MM.1S (cell line): ENCODE results near the gene TGM6.

ENCODE experiments used
- DNase-seq: peaks from one replicate; pipeline ENCODE4 v3.0.0-alpha.2; 2015
- H2AFZ ChIP-seq: fragments of 300-600 bp; sonication (generic); 2 replicates; pipeline ENCODE4 v1.6.0; 2016; ENCODE audit warnings: antibody characterized with exemption, low read length
- H3F3A ChIP-seq: fragments of 300-600 bp; sonication (generic); 2 replicates; pipeline ENCODE4 v1.6.1; 2016; ENCODE audit warnings: mild to moderate bottlenecking, antibody characterized with exemption, low read length, moderate library complexity, mixed read lengths; ENCODE audit not compliant: insufficient read depth
- H3K27ac ChIP-seq: fragments of 300-600 bp; sonication (generic); 2 replicates; pipeline ENCODE4 v1.5.1; 2016; ENCODE audit warnings: mild to moderate bottlenecking, low read length
- H3K27me3 ChIP-seq: fragments of 300-600 bp; sonication (generic); replicated peaks from 2 replicates; pipeline ENCODE4 v1.6.0; 2016; ENCODE audit warnings: low read length; ENCODE audit not compliant: insufficient read depth
- H3K36me3 ChIP-seq: fragments of 300-600 bp; sonication (generic); replicated peaks from 2 replicates; pipeline ENCODE4 v1.6.1; 2016; ENCODE audit warnings: mild to moderate bottlenecking, low read length, mixed read lengths; ENCODE audit not compliant: insufficient read depth
- H3K4me1 ChIP-seq: fragments of 300-600 bp; sonication (generic); 2 replicates; pipeline ENCODE4 v1.6.1; 2016; ENCODE audit warnings: low read length, mixed read lengths
- H3K4me2 ChIP-seq: fragments of 300-600 bp; sonication (generic); 2 replicates; pipeline ENCODE4 v1.6.0; 2016; ENCODE audit warnings: low read depth, low read length
- H3K4me3 ChIP-seq: fragments of 300-600 bp; sonication (generic); 2 replicates; pipeline ENCODE4 v1.5.1; 2016; ENCODE audit warnings: low read length, mixed read lengths
- H3K79me2 ChIP-seq: fragments of 300-600 bp; sonication (generic); 2 replicates; pipeline ENCODE4 v1.6.1; 2016; ENCODE audit warnings: mixed run types, low read length, mixed read lengths
- H3K9ac ChIP-seq: fragments of 300-600 bp; sonication (generic); 2 replicates; pipeline ENCODE4 v1.6.1; 2016; ENCODE audit warnings: low read length, mixed read lengths
- H3K9me2 ChIP-seq: fragments of 300-600 bp; sonication (generic); replicated peaks from 2 replicates; pipeline ENCODE4 v1.6.1; 2016; ENCODE audit warnings: mild to moderate bottlenecking, low read length, mixed read lengths; ENCODE audit not compliant: insufficient read depth
- H3K9me3 ChIP-seq: fragments of 300-600 bp; sonication (generic); replicated peaks from 2 replicates; pipeline ENCODE4 v1.6.1; 2016; ENCODE audit warnings: mild to moderate bottlenecking, low read length, mixed read lengths; ENCODE audit not compliant: insufficient read depth
- H4K20me1 ChIP-seq: fragments of 300-600 bp; sonication (generic); 2 replicates; pipeline ENCODE4 v1.6.1; 2016; ENCODE audit warnings: mild to moderate bottlenecking, low read length, moderate library complexity, mixed read lengths; ENCODE audit not compliant: insufficient read depth
- CTCF ChIP-seq: fragments of 300-600 bp; sonication (generic); IDR thresholded peaks from 2 replicates; pipeline ENCODE4 v1.5.1; 2016; ENCODE audit warnings: antibody characterized with exemption, low read length, mixed read lengths
- EZH2 ChIP-seq: fragments of 300-600 bp; sonication (generic); optimal IDR thresholded peaks from 2 replicates; pipeline ENCODE3; 2017; ENCODE audit warnings: low read depth, mild to moderate bottlenecking, antibody characterized with exemption, low read length, mixed read lengths
- EZH2phosphoT487 ChIP-seq: fragments of 300-600 bp; sonication (generic); IDR thresholded peaks from 2 replicates; pipeline ENCODE4 v1.6.1; 2018; ENCODE audit warnings: antibody characterized with exemption, low read length

The TGM6 gene

GRCh38 chr20:2337142-2337541 is 43.6 kb upstream of the TGM6 start:
- no peak for DNase-seq
- no peaks in the 10 kb centered on the region for H3K9me3 ChIP-seq
- no peak overlapping the region for H3K4me2 ChIP-seq
- H3K27me3 ChIP-seq, result no peaks in the 10 kb centered on the region
- no peaks in the 10 kb centered on the region for H3K9me2 ChIP-seq
- no peaks in the 10 kb centered on the region for H3K79me2 ChIP-seq
- H3K9ac ChIP-seq, result no peak overlapping the region
- no peaks in the 10 kb centered on the region for H4K20me1 ChIP-seq
- no peak for TF ChIP-seq EZH2phosphoT487
- no peaks in the 10 kb centered on the region for H3K4me1 ChIP-seq
- no peak overlapping the region for H3K27ac ChIP-seq
- H3K36me3 ChIP-seq, result no peaks in the 10 kb centered on the region
- H2AFZ ChIP-seq, result no peak overlapping the region
- no peaks in the 10 kb centered on the region for H3F3A ChIP-seq
- H3K4me3 ChIP-seq, result no peak overlapping the region

- no peak overlapping the region for H3K4me3 ChIP-seq
- no peak overlapping the region for H3K4me2 ChIP-seq
- no peaks in the 10 kb centered on the region for H3K4me1 ChIP-seq
- TF ChIP-seq EZH2phosphoT487 (no peak), EZH2 (no peak), CTCF (no peak)
- H3K36me3 ChIP-seq, result no peaks in the 10 kb centered on the region
- H3K9ac ChIP-seq, result no peak overlapping the region
- H3K9me3 ChIP-seq, result no peaks in the 10 kb centered on the region
- H4K20me1 ChIP-seq, result no peaks in the 10 kb centered on the region
- no peaks in the 10 kb centered on the region for H3F3A ChIP-seq
- no peak overlapping the region for H3K27ac ChIP-seq
- H2AFZ ChIP-seq, result no peak overlapping the region
- no peak for DNase-seq
- no peaks in the 10 kb centered on the region for H3K9me2 ChIP-seq
- H3K79me2 ChIP-seq, result no peaks in the 10 kb centered on the region
- H3K27me3 ChIP-seq, result no peaks in the 10 kb centered on the region
Observed at GRCh38 chr20:2338411-2339066, 42.2 kb upstream of the TGM6 start.

GRCh38 chr20:2340136-2340535 is 40.6 kb upstream of the TGM6 start:
- no peaks in the 10 kb centered on the region for H3K9me2 ChIP-seq
- TF ChIP-seq EZH2 (no peak), CTCF (no peak), EZH2phosphoT487 (no peak)
- H3K4me3 ChIP-seq, result no peak overlapping the region
- H3K4me2 ChIP-seq, result no peak overlapping the region
- no peaks in the 10 kb centered on the region for H3F3A ChIP-seq
- no peaks in the 10 kb centered on the region for H3K9me3 ChIP-seq
- no peaks in the 10 kb centered on the region for H4K20me1 ChIP-seq
- no peak overlapping the region for H2AFZ ChIP-seq
- no peak overlapping the region for H3K27ac ChIP-seq
- H3K9ac ChIP-seq, result no peak overlapping the region
- H3K4me1 ChIP-seq, result no peaks in the 10 kb centered on the region
- H3K79me2 ChIP-seq, result no peaks in the 10 kb centered on the region
- H3K36me3 ChIP-seq, result no peaks in the 10 kb centered on the region
- no peaks in the 10 kb centered on the region for H3K27me3 ChIP-seq
- DNase-seq, result no peak

DNA sequence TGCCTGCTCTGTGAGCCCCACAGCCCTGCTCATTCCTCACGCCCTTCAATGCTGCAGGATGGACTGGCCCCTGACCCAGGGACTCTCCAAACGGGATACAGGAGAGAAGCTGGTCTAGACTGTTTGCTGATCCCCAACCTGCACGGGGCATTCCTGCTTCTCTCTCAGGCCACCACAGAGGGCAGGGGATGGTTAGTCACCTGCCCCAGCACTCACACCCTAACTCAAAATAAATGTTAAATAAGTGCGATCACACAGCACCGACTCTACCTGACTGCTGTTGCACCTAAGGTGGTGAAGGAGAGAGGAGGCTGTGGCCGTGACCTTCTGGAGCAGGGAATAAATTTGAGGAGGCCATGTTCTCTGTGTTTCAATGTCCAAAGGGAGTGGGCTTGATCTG is 39.9 kb upstream of the TGM6 start:
- Histone ChIP-seq H3K36me3 (no peaks in the 10 kb centered on the region), H4K20me1 (no peaks in the 10 kb centered on the region), H3K4me2 (no peak overlapping the region), H3K27me3 (no peaks in the 10 kb centered on the region), H3K79me2 (no peaks in the 10 kb centered on the region), H3K9me2 (no peaks in the 10 kb centered on the region), H2AFZ (no peak overlapping the region), H3K9ac (no peak overlapping the region), H3K9me3 (no peaks in the 10 kb centered on the region), H3K4me1 (no peaks in the 10 kb centered on the region), H3F3A (no peaks in the 10 kb centered on the region), H3K27ac (no peak overlapping the region), H3K4me3 (no peak overlapping the region)
- no peak for DNase-seq
- no peak for TF ChIP-seq CTCF
- no peak for TF ChIP-seq EZH2phosphoT487
- TF ChIP-seq EZH2, result no peak
